CMK (cell line): ENCODE results near the gene DNASE2.
"Not testable (repeated sequence)": the region's sequence is repeated elsewhere in the genome, so short reads cannot be mapped to it uniquely, and the experiment has no call there.

Experiments used
- DNase-seq: peaks from one replicate; pipeline ENCODE4 v3.0.0-alpha.2; 2010; ENCODE audit warnings: low read depth

DNASE2 gene

DNA sequence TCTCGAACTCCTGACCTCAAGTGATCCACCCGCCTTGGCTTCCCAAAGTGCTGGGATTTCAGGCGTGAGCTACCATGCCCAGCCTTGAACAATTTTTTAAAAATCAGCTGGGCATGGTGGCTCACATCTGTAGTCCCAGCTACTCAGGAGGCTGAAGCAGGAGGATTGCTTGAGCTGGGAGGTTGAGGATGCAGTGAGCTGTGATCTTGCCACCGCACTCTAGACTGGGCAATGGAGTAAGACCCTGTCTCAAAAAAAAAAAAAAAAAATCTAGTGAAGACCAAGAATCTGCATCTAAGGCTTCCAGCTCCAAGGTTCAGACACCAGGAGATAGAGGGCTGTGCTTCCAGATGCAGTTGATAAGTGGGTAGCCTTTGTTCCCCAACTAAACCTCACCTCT is 17.1 kb downstream of the DNASE2 start:
- no peak for DNase-seq

GRCh38 chr19:12859546-12859945 is 21.7 kb downstream of the DNASE2 start:
- DNase-seq: no peak

DNA sequence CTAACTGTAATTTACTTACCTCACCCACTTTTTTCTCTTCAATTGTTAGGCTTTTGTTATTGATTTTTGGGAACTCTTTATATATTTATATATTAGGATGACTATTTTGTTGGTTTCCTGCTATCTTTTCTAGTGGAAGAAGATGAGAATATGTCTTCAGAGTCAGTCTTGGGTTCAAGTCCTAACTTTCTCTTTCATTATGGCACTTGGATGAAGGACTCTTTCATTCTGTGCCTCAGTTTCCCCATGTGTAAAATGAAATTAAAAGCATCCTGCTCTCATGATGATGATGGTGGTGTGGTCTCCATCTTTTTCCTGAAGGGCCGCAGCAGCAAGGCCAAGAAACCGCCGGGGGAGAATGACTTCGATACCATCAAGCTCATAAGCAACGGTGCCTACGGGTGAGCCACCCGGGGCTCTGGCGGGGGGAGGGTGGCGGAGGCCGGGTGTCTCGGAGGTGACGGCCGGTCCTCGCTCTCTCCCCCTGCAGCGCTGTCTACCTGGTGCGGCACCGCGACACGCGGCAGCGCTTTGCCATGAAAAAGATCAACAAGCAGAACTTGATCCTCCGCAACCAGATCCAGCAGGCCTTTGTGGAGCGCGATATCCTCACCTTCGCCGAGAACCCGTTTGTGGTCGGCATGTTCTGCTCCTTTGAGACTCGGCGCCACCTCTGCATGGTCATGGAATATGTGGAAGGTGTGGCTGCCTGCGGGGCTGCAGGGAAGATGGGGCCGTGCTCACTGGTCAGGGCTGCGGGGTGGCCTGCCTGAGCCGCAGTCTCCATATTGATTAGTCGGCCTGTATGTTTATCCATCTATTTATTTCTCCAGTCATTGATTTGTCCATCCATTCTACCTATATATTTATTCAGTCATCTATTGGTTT is 23.0 kb downstream of the DNASE2 start:
- no peak for DNase-seq

DNA sequence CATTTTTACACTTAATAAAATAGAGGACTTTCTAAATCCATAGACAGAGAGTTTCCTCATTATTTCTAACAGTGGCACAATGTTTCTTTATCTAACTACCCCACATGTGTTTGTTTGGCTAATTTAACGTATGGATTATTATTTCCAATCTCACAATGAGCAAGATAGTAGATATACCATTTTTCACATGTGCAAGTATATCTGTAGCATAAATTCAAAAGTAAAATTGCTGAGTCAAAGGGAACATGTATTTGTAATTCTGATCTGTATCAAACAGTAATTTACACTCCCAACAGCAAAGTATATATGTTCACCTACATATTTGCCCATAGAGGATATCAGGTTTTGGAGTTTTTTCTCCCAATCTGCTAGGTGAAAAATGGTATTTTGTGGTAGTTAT is 24.6 kb downstream of the DNASE2 start:
- DNase-seq: no peak

DNA sequence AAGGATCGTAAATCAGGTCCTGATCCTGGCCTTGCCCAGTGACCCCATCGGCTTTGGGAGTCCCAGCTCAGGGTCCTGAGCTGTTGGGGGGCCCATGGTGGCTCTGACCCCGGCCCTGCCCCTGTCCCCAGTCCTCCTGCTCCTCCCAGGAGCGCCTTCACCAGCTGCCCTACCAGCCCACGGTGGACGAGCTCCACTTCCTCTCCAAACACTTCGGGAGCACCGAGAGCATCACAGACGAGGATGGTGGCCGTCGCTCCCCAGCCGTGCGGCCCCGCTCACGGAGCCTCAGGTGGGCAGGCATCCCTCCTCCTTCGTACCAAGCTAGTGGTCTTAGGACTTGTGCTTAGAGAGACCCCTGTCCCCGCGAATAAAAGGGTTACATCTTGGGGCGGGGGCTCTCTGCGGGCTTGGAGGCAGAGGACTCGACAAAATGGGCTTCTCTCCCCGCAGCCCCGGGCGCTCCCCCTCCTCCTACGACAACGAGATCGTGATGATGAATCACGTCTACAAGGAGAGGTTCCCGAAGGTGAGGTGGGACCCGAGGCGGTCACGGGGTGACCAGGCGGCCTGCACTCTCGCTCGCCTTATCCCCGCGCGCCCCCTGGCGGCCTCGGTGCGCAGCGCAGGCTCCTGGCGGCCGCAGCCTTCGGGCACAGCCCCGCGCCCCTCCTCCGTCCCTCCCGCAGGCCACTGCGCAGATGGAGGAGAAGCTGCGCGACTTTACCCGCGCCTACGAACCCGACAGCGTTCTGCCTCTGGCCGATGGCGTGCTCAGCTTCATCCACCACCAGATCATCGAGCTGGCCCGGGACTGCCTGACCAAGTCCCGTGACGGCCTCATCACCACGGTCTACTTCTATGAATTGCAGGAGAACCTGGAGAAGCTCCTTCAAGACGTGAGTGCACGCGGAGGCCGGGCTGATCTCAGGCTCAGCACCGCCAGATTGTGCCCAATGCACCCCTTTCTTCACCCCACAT is 33.8 kb downstream of the DNASE2 start:
- peak; percentile 49 for DNase-seq

GRCh38 chr19:12846613-12847012 is 34.6 kb downstream of the DNASE2 start:
- DNase-seq: not testable (repeated sequence)

GRCh38 chr19:12843999-12844732 is 37.1 kb downstream of the DNASE2 start:
- no peak for DNase-seq

DNA sequence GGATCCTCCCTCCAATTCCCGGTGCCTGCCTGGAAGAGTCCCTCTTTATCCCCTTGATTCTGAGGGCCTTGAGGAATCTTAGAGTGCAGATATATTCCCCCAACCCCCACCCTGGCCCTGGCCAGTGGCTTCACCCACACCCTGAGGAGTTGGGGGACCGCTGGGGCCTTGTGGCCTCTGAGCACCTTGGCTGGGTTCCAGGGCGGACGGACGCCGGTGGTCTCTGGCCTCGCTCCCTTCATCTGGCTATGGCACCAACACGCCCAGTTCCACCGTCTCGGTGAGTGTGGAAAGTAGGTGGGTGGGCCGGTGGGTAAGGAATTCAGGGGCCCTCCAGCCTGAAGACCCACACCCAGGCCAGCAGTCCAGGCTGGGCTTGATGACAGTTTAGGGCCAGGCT is 37.9 kb downstream of the DNASE2 start:
- DNase-seq: no peak

- no peak for DNase-seq
Observed at GRCh38 chr19:12842511-12842910, 38.7 kb downstream of the DNASE2 start.

GRCh38 chr19:12841094-12841493 is 40.2 kb downstream of the DNASE2 start:
- no peak for DNase-seq

DNA sequence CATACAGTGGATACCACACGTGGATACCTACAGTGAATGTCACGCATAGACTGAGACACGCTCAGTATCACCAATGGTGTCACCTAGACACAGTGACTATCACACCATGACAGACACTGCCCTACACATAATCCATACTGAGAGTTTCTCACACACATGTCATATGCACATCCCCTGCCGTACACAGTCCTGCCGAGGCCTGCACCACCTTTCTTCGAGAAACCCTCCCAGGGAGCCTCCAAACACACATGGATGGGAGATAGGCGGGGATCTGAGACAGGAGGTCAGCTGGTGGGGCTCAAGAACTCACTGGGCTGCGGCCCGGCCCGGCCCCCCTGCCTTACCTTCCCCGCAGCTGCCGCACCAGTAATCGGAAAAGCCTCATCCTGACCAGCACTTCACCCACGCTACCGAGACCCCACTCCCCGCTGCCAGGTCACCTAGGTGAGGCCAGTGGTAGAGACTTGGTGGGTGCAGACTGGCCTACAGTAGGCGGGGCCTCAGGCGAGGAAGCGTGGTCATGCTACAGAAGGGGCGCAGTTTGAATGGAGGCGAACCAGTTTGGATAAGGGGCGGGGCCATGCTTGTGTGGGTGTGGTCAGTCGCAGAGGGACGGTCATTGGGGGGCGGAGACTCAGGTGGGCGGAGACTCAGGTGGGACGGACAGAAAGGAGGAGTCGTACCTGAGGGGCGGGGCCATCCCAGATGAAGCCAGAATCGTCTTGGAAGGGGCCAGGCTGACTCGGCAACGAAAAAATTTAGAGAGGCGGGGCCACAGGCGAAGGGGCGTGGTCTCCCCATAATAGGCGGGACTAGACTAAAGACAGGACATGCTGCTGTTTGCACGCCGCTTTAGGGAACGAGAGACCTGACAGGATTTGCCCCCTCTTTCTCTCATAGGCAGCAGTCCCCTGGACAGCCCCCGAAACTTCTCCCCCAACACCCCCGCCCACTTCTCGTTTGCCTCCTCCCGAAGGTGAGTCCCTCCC is 40.9 kb downstream of the DNASE2 start:
- DNase-seq: no peak

GRCh38 chr19:12838886-12839756 is 42.1 kb downstream of the DNASE2 start:
- no peak for DNase-seq

GRCh38 chr19:12838182-12838885 is 42.9 kb downstream of the DNASE2 start, which contains the start of gene MAST1:
MAST1 (plus strand) TSS chr19:12838515; CDS start chr19:12838573, 58 bp downstream.
- DNase-seq: no peak

- DNase-seq: no peak
Observed at GRCh38 chr19:12837225-12837624, 44.0 kb downstream of the DNASE2 start.

- no peak for DNase-seq
Observed at GRCh38 chr19:12836529-12836863, 44.8 kb downstream of the DNASE2 start.

GRCh38 chr19:12834976-12835757 is 46.1 kb downstream of the DNASE2 start:
- DNase-seq: no peak

GRCh38 chr19:12834566-12834943 is 46.7 kb downstream of the DNASE2 start, which contains the start of gene RTBDN:
RTBDN (minus strand) TSS chr19:12834579; CDS start chr19:12829979, 4,600 bp downstream.
- DNase-seq: no peak
